ENCODE data around the gene FBXW9.
"Not testable (repeated sequence)": the region's sequence is repeated elsewhere in the genome, so short reads cannot be mapped to it uniquely, and the experiment has no call there.

Gene FBXW9

GRCh38 chr19:12656899-12657571 lies 39.4 kb downstream of the FBXW9 start:
- DNase-seq (ENCODE audit: low read depth), result no peak

GRCh38 chr19:12655546-12655945 lies 40.9 kb downstream of the FBXW9 start:
- no peak for DNase-seq (ENCODE audit: low read depth)

DNA sequence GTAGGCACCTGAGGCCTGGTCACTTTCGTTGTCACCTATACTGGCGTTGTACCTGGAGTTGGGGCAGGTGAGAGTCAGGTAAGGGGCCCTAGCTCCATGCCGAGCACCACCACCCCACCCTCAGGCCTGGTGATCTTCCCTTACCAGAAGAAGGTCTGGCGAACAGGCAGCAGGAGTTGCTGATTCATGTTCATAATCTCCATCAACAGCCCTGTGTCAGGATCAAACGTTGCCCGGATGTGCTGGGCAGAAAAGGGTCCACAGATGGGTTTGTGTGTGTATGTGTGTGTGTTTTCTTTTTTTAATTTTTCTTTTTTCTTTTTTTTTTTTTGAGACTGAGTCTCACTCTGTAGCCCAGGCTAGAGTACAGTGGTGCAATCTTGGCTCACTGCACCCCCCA lies 44.2 kb downstream of the FBXW9 start:
- no peak for DNase-seq (ENCODE audit: low read depth)

DNA sequence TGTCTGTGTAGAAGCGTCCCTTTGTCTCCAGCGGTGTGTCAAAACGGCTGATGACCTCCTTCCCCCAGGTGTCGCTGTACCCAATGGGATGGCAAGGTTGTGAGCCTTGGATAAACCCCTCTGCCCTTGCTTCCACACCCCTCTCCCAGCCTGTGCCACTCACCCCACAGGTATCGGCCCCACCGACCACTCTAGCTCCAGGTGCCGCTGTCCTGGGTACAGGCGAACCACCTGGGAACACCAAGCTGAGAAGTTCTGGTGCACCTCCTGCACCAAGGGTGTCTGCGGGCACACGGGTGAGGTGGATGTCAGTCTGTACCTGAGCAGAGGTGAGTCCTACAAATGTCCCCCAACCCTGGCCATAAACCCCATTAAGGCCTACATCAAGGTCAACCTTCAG lies 46.5 kb downstream of the FBXW9 start:
- DNase-seq (ENCODE audit: low read depth), result no peak

DNA sequence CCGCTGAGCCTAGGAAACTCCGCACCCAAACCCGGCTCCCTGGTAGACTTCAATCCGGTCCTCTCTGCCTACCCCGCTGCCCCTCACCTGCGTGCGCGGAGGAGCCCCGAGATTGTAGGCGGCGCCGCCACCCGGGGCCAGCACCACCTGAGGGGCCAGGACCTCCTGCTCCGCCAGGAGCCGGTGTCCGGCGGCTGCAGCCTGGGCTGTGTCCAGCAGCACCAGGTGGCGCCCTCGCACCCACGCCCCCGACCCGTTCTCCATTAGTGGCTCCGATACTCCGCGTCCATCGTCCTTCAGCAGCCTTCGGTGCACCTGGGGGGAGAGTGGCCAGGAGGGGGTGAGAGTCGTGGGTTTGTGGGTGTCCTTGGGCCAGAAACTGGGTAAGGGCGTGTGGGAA lies 48.3 kb downstream of the FBXW9 start:
- no peak for DNase-seq (ENCODE audit: low read depth)

GRCh38 chr19:12647490-12648071 lies 48.9 kb downstream of the FBXW9 start:
- DNase-seq (ENCODE audit: low read depth), result no peak

- DNase-seq (ENCODE audit: low read depth), result no peak
Measured at GRCh38 chr19:12647047-12647446, 49.4 kb downstream of the FBXW9 start.

DNA sequence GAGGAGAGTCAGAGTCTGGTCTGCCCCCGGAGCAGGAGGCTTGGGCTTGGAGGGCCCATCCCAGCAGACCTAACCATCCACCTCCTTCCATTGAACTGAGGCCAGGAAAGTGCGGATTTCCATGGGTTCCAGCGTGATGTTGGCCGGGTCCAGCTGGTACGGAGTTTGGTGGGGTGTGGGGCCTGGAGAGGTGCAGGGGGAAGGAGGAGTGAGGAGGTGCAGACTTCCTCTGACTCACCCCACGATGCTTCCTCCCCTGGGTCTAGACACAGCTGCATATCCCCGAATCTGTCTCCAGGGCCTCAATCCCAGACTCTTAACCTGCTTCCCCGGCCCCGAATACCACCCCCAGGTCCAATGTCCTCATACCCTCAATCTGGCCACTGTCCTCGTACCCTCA lies 49.9 kb downstream of the FBXW9 start:
- no peak for DNase-seq (ENCODE audit: low read depth)

DNA sequence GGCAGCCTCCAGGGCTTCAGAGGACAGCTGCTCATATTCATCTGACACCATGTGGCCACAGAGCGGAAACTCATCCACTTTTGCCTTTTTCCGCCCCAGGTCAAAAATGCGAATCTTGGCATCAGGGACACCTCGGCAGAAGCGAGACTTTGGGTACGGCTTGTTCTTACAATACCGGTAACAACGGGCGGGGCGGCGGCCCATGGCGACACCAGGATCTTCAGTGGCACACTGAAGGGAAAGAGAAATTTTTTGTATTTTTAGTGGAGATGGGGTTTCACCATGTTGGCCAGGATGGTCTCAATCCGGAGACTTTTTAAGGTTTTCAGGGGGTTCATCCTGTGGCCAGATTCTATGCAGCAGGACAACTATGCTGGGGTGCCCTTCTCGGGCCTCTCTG lies 52.7 kb downstream of the FBXW9 start:
- DNase-seq (ENCODE audit: low read depth), result not testable (repeated sequence)

GRCh38 chr19:12642506-12642905 lies 53.9 kb downstream of the FBXW9 start:
- DNase-seq (ENCODE audit: low read depth), result no peak

DNA sequence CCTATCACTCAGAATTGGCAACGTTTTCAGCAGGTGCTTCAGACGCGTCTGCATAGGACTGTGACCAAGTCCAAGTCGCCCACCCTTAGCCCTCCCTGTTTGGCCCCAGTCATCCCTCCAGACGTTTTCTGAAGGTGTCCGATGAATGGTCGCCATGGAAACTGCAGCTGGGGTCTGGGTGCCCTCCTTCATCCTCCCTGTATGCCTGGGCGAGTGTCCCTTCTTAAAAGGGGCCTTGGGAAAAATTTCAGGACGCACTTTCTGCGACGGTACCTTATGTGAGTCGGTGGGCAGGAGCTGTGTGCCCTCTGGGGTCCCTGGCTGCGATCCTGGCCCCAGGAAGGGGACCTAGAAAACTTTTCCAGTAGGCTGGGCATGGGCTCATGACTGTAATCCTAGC lies 55.0 kb downstream of the FBXW9 start:
- DNase-seq (ENCODE audit: low read depth), result no peak

DNA sequence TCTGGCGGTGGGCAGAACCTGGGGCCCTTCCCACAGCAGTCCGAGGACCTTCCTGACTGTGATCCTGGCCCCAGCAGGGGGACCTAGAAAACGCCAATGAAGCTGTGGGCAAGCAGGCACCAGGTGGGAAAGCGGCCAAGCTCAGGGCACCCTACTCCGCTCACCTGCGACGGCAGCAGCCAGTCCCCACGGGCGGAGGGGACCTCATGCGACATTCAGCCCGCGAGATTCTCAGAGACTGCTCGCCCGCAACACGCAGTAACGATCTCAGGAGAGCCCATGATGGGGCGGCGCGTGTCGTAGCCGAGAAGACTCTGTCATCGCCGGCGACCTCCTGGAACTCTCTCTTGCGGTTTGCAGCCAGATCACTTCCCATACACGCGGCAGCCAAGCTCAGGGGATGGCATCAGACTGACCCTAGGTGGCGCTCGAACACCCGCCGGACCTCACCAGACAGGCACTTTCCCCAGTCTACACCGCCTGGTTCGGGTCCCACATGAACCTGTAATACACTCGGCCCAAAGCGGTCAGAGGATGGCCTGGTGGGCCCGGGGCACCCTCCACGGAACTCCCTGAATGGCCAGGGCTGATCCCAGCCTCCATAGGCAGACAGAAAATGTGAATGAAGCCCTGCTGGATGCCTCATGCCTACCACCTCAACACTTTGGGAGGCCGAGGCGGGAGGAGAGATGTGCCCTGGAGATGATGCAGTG lies 56.4 kb downstream of the FBXW9 start:
- peak; percentile 76 for DNase-seq (ENCODE audit: low read depth)
